ENCODE results near the gene MPV17. TPM values are rescaled to one million over a fixed set of nuclear protein-coding genes. Genes with fewer than 3 reads are reported as not detected.

The MPV17 gene
- total and polyA plus RNA-seq, 2 of the 13 experiments (the other 11 are each of a cell fraction or from before 2014, with no cell fraction given): 48.9 to 129 TPM

DNA sequence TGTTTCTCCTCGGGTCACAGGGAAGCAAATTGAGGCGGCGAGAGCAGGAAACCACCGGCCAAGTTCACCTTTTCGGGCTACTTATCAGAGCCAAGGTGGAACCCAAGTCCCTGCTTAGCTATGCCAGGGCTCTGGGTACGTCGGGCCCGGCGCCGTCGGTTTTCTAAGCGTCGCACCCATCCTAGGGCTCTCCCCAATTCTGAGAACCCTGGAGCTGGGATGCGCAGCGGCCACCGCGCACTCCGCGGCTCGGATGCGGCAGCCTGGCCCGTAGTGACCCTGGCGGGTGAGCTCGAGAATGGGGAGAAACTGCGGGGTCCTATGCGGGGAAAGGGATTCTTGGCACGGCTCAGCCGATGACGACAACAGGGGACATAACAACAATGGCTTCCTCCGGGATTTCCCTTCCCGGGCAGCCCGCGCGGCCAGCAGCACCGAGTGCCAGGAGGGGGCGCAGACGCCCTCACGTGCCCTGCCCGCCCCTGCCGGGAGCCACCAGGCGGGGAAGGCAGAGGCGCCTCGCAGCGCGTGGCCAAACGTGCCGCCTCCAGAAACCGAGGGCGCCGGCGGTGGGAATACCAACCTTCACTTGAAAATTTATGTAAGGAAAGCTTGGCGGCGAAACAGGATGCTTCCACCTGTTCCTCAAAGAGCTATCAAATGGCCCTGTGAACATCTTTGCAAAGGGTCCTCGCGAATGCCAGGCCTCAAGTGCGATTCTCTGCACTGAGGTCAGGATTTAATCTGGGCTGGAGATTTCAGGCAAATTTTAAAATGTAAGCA is 58.0 kb downstream of the MPV17 start (continued):
- TF ChIP-seq, protein P1, sequence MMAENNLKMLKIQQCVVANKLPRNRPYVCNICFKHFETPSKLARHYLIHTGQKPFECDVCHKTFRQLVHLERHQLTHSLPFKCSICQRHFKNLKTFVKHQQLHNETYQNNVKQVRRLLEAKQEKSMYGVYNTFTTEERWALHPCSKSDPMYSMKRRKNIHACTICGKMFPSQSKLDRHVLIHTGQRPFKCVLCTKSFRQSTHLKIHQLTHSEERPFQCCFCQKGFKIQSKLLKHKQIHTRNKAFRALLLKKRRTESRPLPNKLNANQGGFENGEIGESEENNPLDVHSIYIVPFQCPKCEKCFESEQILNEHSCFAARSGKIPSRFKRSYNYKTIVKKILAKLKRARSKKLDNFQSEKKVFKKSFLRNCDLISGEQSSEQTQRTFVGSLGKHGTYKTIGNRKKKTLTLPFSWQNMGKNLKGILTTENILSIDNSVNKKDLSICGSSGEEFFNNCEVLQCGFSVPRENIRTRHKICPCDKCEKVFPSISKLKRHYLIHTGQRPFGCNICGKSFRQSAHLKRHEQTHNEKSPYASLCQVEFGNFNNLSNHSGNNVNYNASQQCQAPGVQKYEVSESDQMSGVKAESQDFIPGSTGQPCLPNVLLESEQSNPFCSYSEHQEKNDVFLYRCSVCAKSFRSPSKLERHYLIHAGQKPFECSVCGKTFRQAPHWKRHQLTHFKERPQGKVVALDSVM (CRISPR knock-in tag; IDR thresholded peaks at IDR 0.05): peak; percentile 56; the same call in 1 of the 2 replicates
- TF ChIP-seq, protein P2, sequence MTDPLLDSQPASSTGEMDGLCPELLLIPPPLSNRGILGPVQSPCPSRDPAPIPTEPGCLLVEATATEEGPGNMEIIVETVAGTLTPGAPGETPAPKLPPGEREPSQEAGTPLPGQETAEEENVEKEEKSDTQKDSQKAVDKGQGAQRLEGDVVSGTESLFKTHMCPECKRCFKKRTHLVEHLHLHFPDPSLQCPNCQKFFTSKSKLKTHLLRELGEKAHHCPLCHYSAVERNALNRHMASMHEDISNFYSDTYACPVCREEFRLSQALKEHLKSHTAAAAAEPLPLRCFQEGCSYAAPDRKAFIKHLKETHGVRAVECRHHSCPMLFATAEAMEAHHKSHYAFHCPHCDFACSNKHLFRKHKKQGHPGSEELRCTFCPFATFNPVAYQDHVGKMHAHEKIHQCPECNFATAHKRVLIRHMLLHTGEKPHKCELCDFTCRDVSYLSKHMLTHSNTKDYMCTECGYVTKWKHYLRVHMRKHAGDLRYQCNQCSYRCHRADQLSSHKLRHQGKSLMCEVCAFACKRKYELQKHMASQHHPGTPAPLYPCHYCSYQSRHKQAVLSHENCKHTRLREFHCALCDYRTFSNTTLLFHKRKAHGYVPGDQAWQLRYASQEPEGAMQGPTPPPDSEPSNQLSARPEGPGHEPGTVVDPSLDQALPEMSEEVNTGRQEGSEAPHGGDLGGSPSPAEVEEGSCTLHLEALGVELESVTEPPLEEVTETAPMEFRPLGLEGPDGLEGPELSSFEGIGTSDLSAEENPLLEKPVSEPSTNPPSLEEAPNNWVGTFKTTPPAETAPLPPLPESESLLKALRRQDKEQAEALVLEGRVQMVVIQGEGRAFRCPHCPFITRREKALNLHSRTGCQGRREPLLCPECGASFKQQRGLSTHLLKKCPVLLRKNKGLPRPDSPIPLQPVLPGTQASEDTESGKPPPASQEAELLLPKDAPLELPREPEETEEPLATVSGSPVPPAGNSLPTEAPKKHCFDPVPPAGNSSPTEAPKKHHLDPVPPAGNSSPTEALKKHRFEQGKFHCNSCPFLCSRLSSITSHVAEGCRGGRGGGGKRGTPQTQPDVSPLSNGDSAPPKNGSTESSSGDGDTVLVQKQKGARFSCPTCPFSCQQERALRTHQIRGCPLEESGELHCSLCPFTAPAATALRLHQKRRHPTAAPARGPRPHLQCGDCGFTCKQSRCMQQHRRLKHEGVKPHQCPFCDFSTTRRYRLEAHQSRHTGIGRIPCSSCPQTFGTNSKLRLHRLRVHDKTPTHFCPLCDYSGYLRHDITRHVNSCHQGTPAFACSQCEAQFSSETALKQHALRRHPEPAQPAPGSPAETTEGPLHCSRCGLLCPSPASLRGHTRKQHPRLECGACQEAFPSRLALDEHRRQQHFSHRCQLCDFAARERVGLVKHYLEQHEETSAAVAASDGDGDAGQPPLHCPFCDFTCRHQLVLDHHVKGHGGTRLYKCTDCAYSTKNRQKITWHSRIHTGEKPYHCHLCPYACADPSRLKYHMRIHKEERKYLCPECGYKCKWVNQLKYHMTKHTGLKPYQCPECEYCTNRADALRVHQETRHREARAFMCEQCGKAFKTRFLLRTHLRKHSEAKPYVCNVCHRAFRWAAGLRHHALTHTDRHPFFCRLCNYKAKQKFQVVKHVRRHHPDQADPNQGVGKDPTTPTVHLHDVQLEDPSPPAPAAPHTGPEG (CRISPR knock-in tag; IDR thresholded peaks at IDR 0.05): 0 out of 2 replicates have a peak, but pooled peaks have one; percentile 54
- no peak for TF ChIP-seq NFE2L2 (IDR thresholded peaks at IDR 0.05; ENCODE audit: low read length)
- no peak for TF ChIP-seq ZNF367 (CRISPR knock-in tag; IDR thresholded peaks at IDR 0.05; ENCODE audit: borderline replicate concordance)
- TF ChIP-seq ZNF563 (CRISPR knock-in tag; IDR thresholded peaks at IDR 0.05): peak; percentile 96
- TF ChIP-seq IKZF1 (IDR thresholded peaks at IDR 0.05): no peak
- 0 out of 2 replicates have a peak, but pooled peaks have one; percentile 36 for TF ChIP-seq ZNF605 (CRISPR knock-in tag; IDR thresholded peaks at IDR 0.05)
- 0 out of 2 replicates have a peak, but pooled peaks have one; percentile 5 for TF ChIP-seq HOXA9 (CRISPR knock-in tag; IDR thresholded peaks at IDR 0.05; ENCODE audit: borderline replicate concordance)
- peak; percentile 88 for TF ChIP-seq SRY (CRISPR knock-in tag; IDR thresholded peaks at IDR 0.05)
- TF ChIP-seq FOXP1 (IDR thresholded peaks at IDR 0.05): no peak
- peak; percentile 43; the same call in 1 of the 2 replicates for TF ChIP-seq FOXP1 (CRISPR knock-in tag; IDR thresholded peaks at IDR 0.05)
- peak; percentile 89 for TF ChIP-seq ZNF253 (CRISPR knock-in tag; IDR thresholded peaks at IDR 0.05; ENCODE audit: borderline replicate concordance)
- TF ChIP-seq, protein P3, sequence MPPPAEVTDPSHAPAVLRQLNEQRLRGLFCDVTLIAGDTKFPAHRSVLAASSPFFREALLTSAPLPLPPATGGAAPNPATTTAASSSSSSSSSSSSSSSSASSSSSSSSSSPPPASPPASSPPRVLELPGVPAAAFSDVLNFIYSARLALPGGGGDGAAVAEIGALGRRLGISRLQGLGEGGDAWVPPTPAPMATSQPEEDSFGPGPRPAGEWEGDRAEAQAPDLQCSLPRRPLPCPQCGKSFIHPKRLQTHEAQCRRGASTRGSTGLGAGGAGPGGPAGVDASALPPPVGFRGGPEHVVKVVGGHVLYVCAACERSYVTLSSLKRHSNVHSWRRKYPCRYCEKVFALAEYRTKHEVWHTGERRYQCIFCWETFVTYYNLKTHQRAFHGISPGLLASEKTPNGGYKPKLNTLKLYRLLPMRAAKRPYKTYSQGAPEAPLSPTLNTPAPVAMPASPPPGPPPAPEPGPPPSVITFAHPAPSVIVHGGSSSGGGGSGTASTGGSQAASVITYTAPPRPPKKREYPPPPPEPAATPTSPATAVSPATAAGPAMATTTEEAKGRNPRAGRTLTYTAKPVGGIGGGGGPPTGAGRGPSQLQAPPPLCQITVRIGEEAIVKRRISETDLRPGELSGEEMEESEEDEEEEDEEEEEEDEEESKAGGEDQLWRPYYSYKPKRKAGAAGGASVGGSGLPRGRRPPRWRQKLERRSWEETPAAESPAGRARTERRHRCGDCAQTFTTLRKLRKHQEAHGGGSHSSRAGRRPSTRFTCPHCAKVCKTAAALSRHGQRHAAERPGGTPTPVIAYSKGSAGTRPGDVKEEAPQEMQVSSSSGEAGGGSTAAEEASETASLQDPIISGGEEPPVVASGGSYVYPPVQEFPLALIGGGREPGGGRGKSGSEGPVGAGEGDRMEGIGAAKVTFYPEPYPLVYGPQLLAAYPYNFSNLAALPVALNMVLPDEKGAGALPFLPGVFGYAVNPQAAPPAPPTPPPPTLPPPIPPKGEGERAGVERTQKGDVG (CRISPR knock-in tag; IDR thresholded peaks at IDR 0.05; ENCODE audit: borderline replicate concordance): no peak
- 0 out of 2 replicates have a peak, but pooled peaks have one; percentile 47 for TF ChIP-seq SALL2 (CRISPR knock-in tag; IDR thresholded peaks at IDR 0.05)
- TF ChIP-seq, protein P4, sequence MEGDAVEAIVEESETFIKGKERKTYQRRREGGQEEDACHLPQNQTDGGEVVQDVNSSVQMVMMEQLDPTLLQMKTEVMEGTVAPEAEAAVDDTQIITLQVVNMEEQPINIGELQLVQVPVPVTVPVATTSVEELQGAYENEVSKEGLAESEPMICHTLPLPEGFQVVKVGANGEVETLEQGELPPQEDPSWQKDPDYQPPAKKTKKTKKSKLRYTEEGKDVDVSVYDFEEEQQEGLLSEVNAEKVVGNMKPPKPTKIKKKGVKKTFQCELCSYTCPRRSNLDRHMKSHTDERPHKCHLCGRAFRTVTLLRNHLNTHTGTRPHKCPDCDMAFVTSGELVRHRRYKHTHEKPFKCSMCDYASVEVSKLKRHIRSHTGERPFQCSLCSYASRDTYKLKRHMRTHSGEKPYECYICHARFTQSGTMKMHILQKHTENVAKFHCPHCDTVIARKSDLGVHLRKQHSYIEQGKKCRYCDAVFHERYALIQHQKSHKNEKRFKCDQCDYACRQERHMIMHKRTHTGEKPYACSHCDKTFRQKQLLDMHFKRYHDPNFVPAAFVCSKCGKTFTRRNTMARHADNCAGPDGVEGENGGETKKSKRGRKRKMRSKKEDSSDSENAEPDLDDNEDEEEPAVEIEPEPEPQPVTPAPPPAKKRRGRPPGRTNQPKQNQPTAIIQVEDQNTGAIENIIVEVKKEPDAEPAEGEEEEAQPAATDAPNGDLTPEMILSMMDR (CRISPR knock-in tag; IDR thresholded peaks at IDR 0.05): peak; percentile 90

All from HepG2 (cell line).